ENCODE results near the gene KIF24. TPM values are rescaled to one million over a fixed set of nuclear protein-coding genes. Genes with fewer than 3 reads are reported as not detected.

KIF24 gene
- total RNA-seq, 2 donors from 2014 or later = 7.7 to 10.6 TPM

- peaks cover 58% of the 10 kb centered on the region for H3K9me3 Mint-ChIP-seq
- no peak overlapping the region for H3K27ac Mint-ChIP-seq
- H3K4me3 Mint-ChIP-seq = no peak overlapping the region
- Histone ChIP-seq H3K4me1 (ENCODE audit: control insufficient read depth, insufficient read depth, low read length) (no peaks in the 10 kb centered on the region), H3K36me3 (ENCODE audit: control insufficient read depth, insufficient read depth, low read length) (peaks cover 66% of the 10 kb centered on the region), H3K27ac (ENCODE audit: low read depth, low read length) (no peak overlapping the region), H3K27me3 (ENCODE audit: control insufficient read depth, insufficient read depth, low read length, poor library complexity, severe bottlenecking) (no peaks in the 10 kb centered on the region), H3K9me3 (ENCODE audit: control insufficient read depth, low read length) (peaks cover 44% of the 10 kb centered on the region), H3K4me3 (ENCODE audit: low read length) (no peak overlapping the region), H3K9ac (ENCODE audit: extremely low read depth, low read length, poor library complexity, severe bottlenecking) (no peak overlapping the region)
- no peaks in the 10 kb centered on the region for H3K27me3 Mint-ChIP-seq (ENCODE audit: insufficient read depth)
- 96 to 97% methylated on average over 51 to 60 of the region's 60 CpGs for WGBS, 2 experiments (ENCODE audit: insufficient coverage in 1 of 2, insufficient read length in 1 of 2)
- peaks cover 18% of the 10 kb centered on the region for H3K4me1 Mint-ChIP-seq
- DNase-seq = no peak
- H3K36me3 Mint-ChIP-seq (ENCODE audit: low read depth) = peaks cover 68% of the 10 kb centered on the region
- no peak for TF ChIP-seq CTCF (conservative IDR thresholded peaks at IDR 0.05)
These were observed 42.9 kb upstream of the KIF24 start for GRCh38 chr9:34371886-34372466.

- Mint-ChIP-seq H3K36me3 (ENCODE audit: low read depth) (peaks cover 76% of the 10 kb centered on the region), H3K4me1 (peaks cover 18% of the 10 kb centered on the region), H3K4me3 (no peak overlapping the region), H3K27me3 (ENCODE audit: insufficient read depth) (no peaks in the 10 kb centered on the region), H3K9me3 (peaks cover 63% of the 10 kb centered on the region), H3K27ac (no peak overlapping the region)
- Histone ChIP-seq H3K36me3 (ENCODE audit: control insufficient read depth, insufficient read depth, low read length) (peaks cover 72% of the 10 kb centered on the region), H3K9ac (ENCODE audit: extremely low read depth, low read length, poor library complexity, severe bottlenecking) (no peak overlapping the region), H3K27me3 (ENCODE audit: control insufficient read depth, insufficient read depth, low read length, poor library complexity, severe bottlenecking) (no peaks in the 10 kb centered on the region), H3K27ac (ENCODE audit: low read depth, low read length) (no peak overlapping the region), H3K4me1 (ENCODE audit: control insufficient read depth, insufficient read depth, low read length) (no peaks in the 10 kb centered on the region), H3K9me3 (ENCODE audit: control insufficient read depth, low read length) (peaks cover 52% of the 10 kb centered on the region), H3K4me3 (ENCODE audit: low read length) (no peak overlapping the region)
- TF ChIP-seq CTCF (conservative IDR thresholded peaks at IDR 0.05) = no peak
- no peak for DNase-seq
- 97 to 98% methylated on average over 98 to 105 of the region's 105 CpGs for WGBS, 2 experiments (ENCODE audit: insufficient coverage in 1 of 2, insufficient read length in 1 of 2)
These were observed 42.2 kb upstream of the KIF24 start for GRCh38 chr9:34370970-34371880.

- 97% methylated on average over 21 to 23 of the region's 23 CpGs for WGBS, 2 experiments (ENCODE audit: insufficient coverage in 1 of 2, insufficient read length in 1 of 2)
- peaks cover 16% of the 10 kb centered on the region for H3K4me1 Mint-ChIP-seq
These were observed 41.4 kb upstream of the KIF24 start for GRCh38 chr9:34370335-34370969.

More at GRCh38 chr9:34370335-34370969, 41.4 kb upstream of the KIF24 start:
- no peaks in the 10 kb centered on the region for H3K27me3 Mint-ChIP-seq (ENCODE audit: insufficient read depth)
- H3K36me3 ChIP-seq (ENCODE audit: control insufficient read depth, insufficient read depth, low read length) = peaks cover 75% of the 10 kb centered on the region
- no peak overlapping the region for H3K27ac Mint-ChIP-seq
- no peak for TF ChIP-seq CTCF (conservative IDR thresholded peaks at IDR 0.05)
- H3K27ac ChIP-seq (ENCODE audit: low read depth, low read length) = no peak overlapping the region
- H3K27me3 ChIP-seq (ENCODE audit: control insufficient read depth, insufficient read depth, low read length, poor library complexity, severe bottlenecking) = no peaks in the 10 kb centered on the region
- H3K9ac ChIP-seq (ENCODE audit: extremely low read depth, low read length, poor library complexity, severe bottlenecking) = no peak overlapping the region
- peaks cover 78% of the 10 kb centered on the region for H3K36me3 Mint-ChIP-seq (ENCODE audit: low read depth)
- H3K9me3 Mint-ChIP-seq = peaks cover 63% of the 10 kb centered on the region
- no peaks in the 10 kb centered on the region for H3K4me1 ChIP-seq (ENCODE audit: control insufficient read depth, insufficient read depth, low read length)
- H3K4me3 Mint-ChIP-seq = no peak overlapping the region
- H3K4me3 ChIP-seq (ENCODE audit: low read length) = no peak overlapping the region
- DNase-seq = no peak
- peaks cover 55% of the 10 kb centered on the region for H3K9me3 ChIP-seq (ENCODE audit: control insufficient read depth, low read length)
